SK-N-MC (cell line): ENCODE measurements around the gene SMAP1.

Experiments
- EZH2 ChIP-seq: fragments of 200-600 bp; sonication (generic); IDR thresholded peaks from one replicate; pipeline ENCODE4 v1.6.1; 2017; ENCODE audit warnings: antibody characterized with exemption
- FOXP2 ChIP-seq: optimal IDR thresholded peaks from 2 replicates; pipeline ENCODE3; 2011; ENCODE audit warnings: mild to moderate bottlenecking, moderate library complexity; ENCODE audit not compliant: insufficient read depth; ENCODE audit errors: extremely low read length, control extremely low read depth
- POLR2AphosphoS5 ChIP-seq: IDR thresholded peaks from 2 replicates; pipeline ENCODE4 v1.6.1; 2012; ENCODE audit warnings: mild to moderate bottlenecking, low read depth, low read length, borderline replicate concordance

- no peak for TF ChIP-seq EZH2
- TF ChIP-seq POLR2AphosphoS5: no peak
- TF ChIP-seq FOXP2: no peak
Observed at GRCh38 chr6:70651326-70651905, 16.3 kb upstream of the SMAP1 start.
